A549 (cell line): ENCODE measurements around the gene SMIM35. TPM values are rescaled to one million over a fixed set of nuclear protein-coding genes. Genes with fewer than 3 reads are reported as not detected.

Experiments
- ATAC-seq, 2 experiments: fragments of 200-7000 bp in 1 of 2; fragments of >200 bp in 1 of 2; cut with Nextera tagmentation in 1 of 2; cut with Tn5 transposase in 1 of 2; 3 replicates each; pipeline versions ENCODE4 v1.8.0 to v1.9.1; 2018 to 2020; ENCODE audit warnings: mild to moderate bottlenecking in 1 of 2, moderate library complexity in 1 of 2
- CTCF ChIA-PET: fragments of 300-600 bp; sonication (Branson Sonifier 250); formaldehyde crosslinking; extraction: SDS; loops from one replicate; lab custom pipeline; 2021; ENCODE audit warnings: antibody characterized with exemption, inconsistent platforms; lab: Yijun Ruan, JAX
- POLR2A ChIA-PET: fragments of 350-600 bp; formaldehyde crosslinking; extraction: SDS; loops from one replicate; lab custom pipeline; 2021; ENCODE audit warnings: antibody characterized with exemption, inconsistent platforms; lab: Yijun Ruan, JAX
- DNase-seq, 2 experiments: peaks; one replicate each; pipeline versions ENCODE4 v3.0.0 to v3.0.0-alpha.2; 2011 to 2016; ENCODE audit warnings: low read depth in 1 of 2, low spot score in 1 of 2
- FAIRE-seq: peaks from 2 replicates; lab custom pipeline; 2011; peaks lifted over from hg19 to GRCh38; lab: Jason Lieb, UNC
- H3K27ac ChIP-seq, 2 experiments: fragments of >200 bp; sonication (Bioruptor Twin); formaldehyde crosslinking; 3 replicates each; pipeline ENCODE4 v1.5.1; 2016 to 2017
- H3K4me1 ChIP-seq: fragments of >200 bp; sonication (Bioruptor Twin); formaldehyde crosslinking; 3 replicates; pipeline ENCODE4 v1.6.1; 2016
- H3K4me2 ChIP-seq: fragments of >200 bp; sonication (Bioruptor Twin); formaldehyde crosslinking; 3 replicates; pipeline ENCODE4 v1.6.1; 2016
- H3K4me3 ChIP-seq: fragments of >200 bp; sonication (Bioruptor Twin); formaldehyde crosslinking; 3 replicates; pipeline ENCODE4 v1.5.1; 2016
- H3K9me3 ChIP-seq: fragments of >200 bp; sonication (Bioruptor Twin); formaldehyde crosslinking; 3 replicates; pipeline ENCODE4 v1.6.1; 2016
- BCL3 ChIP-seq: fragments of >200 bp; sonication (Bioruptor Twin); formaldehyde crosslinking; IDR thresholded peaks from 3 replicates; pipeline ENCODE4 v1.6.1; 2016
- CBX2 ChIP-seq: fragments of 200-600 bp; sonication (generic); IDR thresholded peaks from 2 replicates; pipeline ENCODE4 v1.6.1; 2016; ENCODE audit warnings: low read depth, mild to moderate bottlenecking, borderline replicate concordance
- CBX8 ChIP-seq: fragments of 200-600 bp; sonication (generic); IDR thresholded peaks from 2 replicates; pipeline ENCODE4 v1.6.1; 2016
- CEBPB ChIP-seq, 2 experiments: fragments of >200 bp in 1 of 2; sonication (Bioruptor Twin) in 1 of 2; formaldehyde crosslinking in 1 of 2; IDR thresholded peaks; 2 replicates each; pipeline ENCODE4 v1.6.1; 2012 to 2016
- CHD2 ChIP-seq: fragments of 150-350 bp; IDR thresholded peaks from 2 replicates; pipeline ENCODE4 v1.6.1; 2014; ENCODE audit warnings: low read length; ENCODE audit not compliant: partially characterized antibody
- EHF ChIP-seq: fragments of 250-450 bp; sonication (Bioruptor Pico); IDR thresholded peaks from 2 replicates; pipeline ENCODE4 v1.5.0; 2020; ENCODE audit warnings: mild to moderate bottlenecking
- EHMT2 ChIP-seq: fragments of 200-600 bp; sonication (generic); IDR thresholded peaks from 2 replicates; pipeline ENCODE4 v1.6.1; 2016; ENCODE audit warnings: antibody characterized with exemption, low read depth, mild to moderate bottlenecking, moderate library complexity
- ESRRA ChIP-seq: fragments of 150-350 bp; IDR thresholded peaks from 2 replicates; pipeline ENCODE4 v1.6.1; 2014; ENCODE audit warnings: mild to moderate bottlenecking, low read length, borderline replicate concordance
- FOXS1 ChIP-seq: fragments of 250-450 bp; sonication (Bioruptor Pico); IDR thresholded peaks from 2 replicates; pipeline ENCODE4 v1.5.0; 2020; ENCODE audit warnings: mild to moderate bottlenecking, moderate library complexity
- JUN ChIP-seq, 2 experiments: fragments of >200 bp; sonication (Bioruptor Twin); formaldehyde crosslinking; IDR thresholded peaks; 2 replicates in 1 of 2; 3 replicates in 1 of 2; pipeline ENCODE4 v1.6.1; 2016 to 2017
- KDM1A ChIP-seq: fragments of 200-600 bp; sonication (generic); IDR thresholded peaks from 2 replicates; pipeline ENCODE4 v1.6.1; 2016; ENCODE audit warnings: low read depth, mild to moderate bottlenecking
- KDM5A ChIP-seq: fragments of 200-600 bp; sonication (generic); IDR thresholded peaks from 2 replicates; pipeline ENCODE4 v1.6.1; 2016; ENCODE audit warnings: antibody characterized with exemption, mild to moderate bottlenecking
- MAFK ChIP-seq: fragments of 450-650 bp; IDR thresholded peaks from 2 replicates; pipeline ENCODE4 v1.6.1; 2014; ENCODE audit not compliant: partially characterized antibody
- MAZ ChIP-seq: fragments of 150-350 bp; IDR thresholded peaks from 2 replicates; pipeline ENCODE4 v1.6.1; 2014; ENCODE audit warnings: antibody characterized with exemption, low read depth, low read length, borderline replicate concordance
- NPAS2 ChIP-seq: fragments of 250-450 bp; sonication (Bioruptor Pico); IDR thresholded peaks from 2 replicates; pipeline ENCODE4 v1.8.0; 2022; ENCODE audit warnings: mild to moderate bottlenecking, moderate library complexity, borderline replicate concordance
- NR3C1 ChIP-seq: fragments of >200 bp; sonication (Bioruptor Twin); formaldehyde crosslinking; IDR thresholded peaks from 3 replicates; pipeline ENCODE4 v1.6.1; 2017
- PHF8 ChIP-seq: fragments of 200-600 bp; sonication (generic); IDR thresholded peaks from 2 replicates; pipeline ENCODE4 v1.6.1; 2016; ENCODE audit warnings: low read depth, mild to moderate bottlenecking, antibody characterized with exemption, moderate library complexity, borderline replicate concordance
- POLR2A ChIP-seq: IDR thresholded peaks from 2 replicates; pipeline ENCODE4 v1.6.1; 2012; ENCODE audit warnings: mild to moderate bottlenecking, low read length
- POLR2AphosphoS2 ChIP-seq: conservative IDR thresholded peaks from 2 replicates; pipeline ENCODE4 v1.6.1; 2012; ENCODE audit warnings: low read length, improper control_type of control experiment, inconsistent platforms
- RARB ChIP-seq: fragments of 250-450 bp; sonication (Bioruptor Pico); IDR thresholded peaks from 2 replicates; pipeline ENCODE4 v1.8.0; 2021; ENCODE audit warnings: mild to moderate bottlenecking, moderate library complexity
- RNF2 ChIP-seq: fragments of 200-600 bp; sonication (generic); IDR thresholded peaks from 2 replicates; pipeline ENCODE4 v1.6.1; 2016; ENCODE audit warnings: low read depth, mild to moderate bottlenecking, antibody characterized with exemption, moderate library complexity, borderline replicate concordance
- USF2 ChIP-seq: fragments of 450-650 bp; IDR thresholded peaks from 2 replicates; pipeline ENCODE4 v1.6.1; 2014; ENCODE audit warnings: antibody characterized with exemption
- ZSCAN20 ChIP-seq: fragments of 250-450 bp; sonication (Bioruptor Pico); IDR thresholded peaks from 2 replicates; pipeline ENCODE4 v1.8.0; 2022; ENCODE audit warnings: mild to moderate bottlenecking, moderate library complexity
- WGBS: methylation state at CpG from one replicate; pipeline ENCODE4 v1.1.6; 2017; ENCODE audit errors: missing lambda C conversion rate; 5-methylcytosine and 5-hydroxymethylcytosine counted together
- polyA plus RNA-seq, 4 experiments: library from polyadenylated mRNA; depleted of rRNA in 3 of 4; stranded (reverse); fragments of >200 nt; fragmentation: RNase III in 1 of 4; extraction: RNeasy Plus Mini Kit Qiagen cat#74134 plus additional on column Dnase treatment in 1 of 4; gene quantifications; 2 replicates in 3 of 4; 3 replicates in 1 of 4; pipeline ENCODE4 v1.2.3, GENCODE V29; 2011 to 2017
- TF ChIP-seq, protein P1 (sequence below): fragments of 150-350 bp; IDR thresholded peaks from 2 replicates; pipeline ENCODE4 v1.6.1; 2014; ENCODE audit warnings: low read depth, mild to moderate bottlenecking, low read length
- TF ChIP-seq, protein P2 (sequence below): fragments of >200 bp; sonication (Bioruptor Twin); formaldehyde crosslinking; IDR thresholded peaks from 3 replicates; pipeline ENCODE4 v1.5.1; 2016

SMIM35 gene
- polyA plus RNA-seq, 2 of the 4 experiments (the other 2 are of a cell fraction): not detected

- Histone ChIP-seq H3K4me2 (no peak overlapping the region), H3K27ac (no peak overlapping the region), H3K4me1 (no peaks in the 10 kb centered on the region)
- POLR2A ChIA-PET: no interaction called here
- TF ChIP-seq, protein P1, sequence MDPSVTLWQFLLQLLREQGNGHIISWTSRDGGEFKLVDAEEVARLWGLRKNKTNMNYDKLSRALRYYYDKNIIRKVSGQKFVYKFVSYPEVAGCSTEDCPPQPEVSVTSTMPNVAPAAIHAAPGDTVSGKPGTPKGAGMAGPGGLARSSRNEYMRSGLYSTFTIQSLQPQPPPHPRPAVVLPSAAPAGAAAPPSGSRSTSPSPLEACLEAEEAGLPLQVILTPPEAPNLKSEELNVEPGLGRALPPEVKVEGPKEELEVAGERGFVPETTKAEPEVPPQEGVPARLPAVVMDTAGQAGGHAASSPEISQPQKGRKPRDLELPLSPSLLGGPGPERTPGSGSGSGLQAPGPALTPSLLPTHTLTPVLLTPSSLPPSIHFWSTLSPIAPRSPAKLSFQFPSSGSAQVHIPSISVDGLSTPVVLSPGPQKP: no peak
- TF ChIP-seq MAZ: no peak
- TF ChIP-seq, all 56 proteins: peak for 0
- whole genome bisulfite sequencing: 75% methylated on average over 5 of the region's 6 CpGs
- Histone ChIP-seq H3K9me3 (no peaks in the 10 kb centered on the region), H3K4me3 (no peak overlapping the region)
- no peak for FAIRE-seq
- ATAC-seq: no peak
- no peak for DNase-seq
- CTCF ChIA-PET: no interaction called here
Observed at GRCh38 chr11:118111744-118112035, 24.9 kb upstream of the SMIM35 start.

DNA sequence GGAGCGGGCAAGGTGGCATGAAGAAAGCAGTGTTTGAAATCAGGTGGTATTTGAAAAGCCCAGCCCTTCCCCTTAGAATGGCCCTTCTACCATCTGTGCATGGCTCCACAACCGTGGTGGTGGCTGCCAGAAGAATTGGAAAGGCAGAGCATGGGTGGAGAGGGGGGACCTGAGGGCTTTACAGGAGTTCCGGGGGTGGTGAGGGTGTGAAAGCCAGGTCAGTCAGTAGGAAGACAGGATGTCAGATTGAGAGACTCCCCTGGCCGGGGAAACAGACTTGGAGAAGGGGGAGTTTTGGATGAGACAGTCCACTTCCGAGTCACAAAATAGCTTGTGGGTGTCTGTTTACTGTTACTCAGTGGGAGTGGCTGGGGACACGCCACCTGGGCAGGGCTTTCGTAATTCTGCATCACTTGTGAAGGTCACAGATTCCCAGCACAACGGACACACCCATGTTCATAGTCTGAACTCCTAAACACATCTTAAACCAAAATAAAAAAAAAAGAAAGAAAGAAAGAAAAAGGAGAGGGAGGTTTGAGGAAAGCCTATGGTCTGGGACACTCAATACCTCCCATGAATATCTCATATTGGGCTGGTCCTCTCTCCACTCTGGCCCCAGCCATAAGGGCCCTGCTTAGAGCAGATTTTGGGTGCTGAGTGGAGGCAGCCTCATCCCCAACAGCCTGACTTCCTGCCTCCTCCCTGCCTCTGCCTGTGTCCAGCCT is 24.4 kb upstream of the SMIM35 start:
- Histone ChIP-seq H3K9me3 (no peaks in the 10 kb centered on the region), H3K4me1 (no peaks in the 10 kb centered on the region), H3K4me3 (no peak overlapping the region), H3K4me2 (no peak overlapping the region), H3K27ac (no peak overlapping the region)
- TF ChIP-seq JUN (IDR thresholded peaks at IDR 0.05) (no peak), USF2 (no peak), MAFK (no peak), EHF (CRISPR knock-in tag) (no peak), CBX2 (no peak)
- no peak for FAIRE-seq
- 36% methylated on average over 8 of the region's 8 CpGs for WGBS
- no peak for ATAC-seq
- DNase-seq: peak in 1 of 2 experiments; percentile 16
- ChIA-PET POLR2A (no interaction called here), CTCF (no interaction called here)

DNA sequence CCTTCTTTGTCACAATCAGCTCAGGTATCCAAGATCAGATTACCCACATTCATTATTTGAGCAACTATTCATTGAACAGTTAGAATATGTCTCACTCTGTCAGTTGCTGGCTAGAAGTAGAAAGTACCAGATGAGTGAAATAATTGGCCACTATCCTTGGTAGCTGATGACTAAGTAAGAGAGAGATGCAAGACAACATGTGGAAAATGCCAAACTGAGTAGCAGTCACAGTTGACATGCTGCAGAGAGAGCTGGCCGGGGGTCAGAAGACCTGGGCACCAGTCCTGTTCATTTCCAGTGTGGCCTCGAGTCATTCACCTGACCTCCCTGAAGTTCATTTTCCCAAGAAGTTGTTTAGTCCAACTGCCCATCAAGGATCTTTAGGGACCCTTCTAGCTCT is 22.5 kb upstream of the SMIM35 start:
- ChIA-PET CTCF (no interaction called here), POLR2A (no interaction called here)
- no peak for ATAC-seq
- H3K4me3 ChIP-seq: no peak overlapping the region
- H3K27ac ChIP-seq: no peak overlapping the region
- TF ChIP-seq CHD2 (no peak), CEBPB (IDR thresholded peaks at IDR 0.05) (no peak), CBX8 (no peak), BCL3 (no peak), EHMT2 (no peak), RARB (CRISPR knock-in tag) (no peak), ZSCAN20 (CRISPR knock-in tag) (no peak), NPAS2 (CRISPR knock-in tag) (no peak), PHF8 (no peak)
- no peak overlapping the region for H3K4me2 ChIP-seq
- FAIRE-seq: no peak
- no peaks in the 10 kb centered on the region for H3K4me1 ChIP-seq
- 14% methylated on average over 2 of the region's 2 CpGs for WGBS
- no peaks in the 10 kb centered on the region for H3K9me3 ChIP-seq
- no peak for DNase-seq

- H3K4me2 ChIP-seq: no peak overlapping the region
- H3K9me3 ChIP-seq: no peaks in the 10 kb centered on the region
- no peak overlapping the region for H3K4me3 ChIP-seq
- no peak for FAIRE-seq
- ChIA-PET CTCF (no interaction called here), POLR2A (no interaction called here)
- no peak for ATAC-seq
- 58% methylated on average over 2 of the region's 5 CpGs for WGBS
- no peak for DNase-seq
- H3K4me1 ChIP-seq: no peaks in the 10 kb centered on the region
- TF ChIP-seq ESRRA (no peak), KDM5A (no peak), CBX8 (no peak), MAFK (no peak), USF2 (no peak), RNF2 (no peak), KDM1A (no peak), POLR2A (no peak), NR3C1 (no peak), POLR2AphosphoS2 (no peak), FOXS1 (CRISPR knock-in tag) (no peak)
- TF ChIP-seq, protein P2, sequence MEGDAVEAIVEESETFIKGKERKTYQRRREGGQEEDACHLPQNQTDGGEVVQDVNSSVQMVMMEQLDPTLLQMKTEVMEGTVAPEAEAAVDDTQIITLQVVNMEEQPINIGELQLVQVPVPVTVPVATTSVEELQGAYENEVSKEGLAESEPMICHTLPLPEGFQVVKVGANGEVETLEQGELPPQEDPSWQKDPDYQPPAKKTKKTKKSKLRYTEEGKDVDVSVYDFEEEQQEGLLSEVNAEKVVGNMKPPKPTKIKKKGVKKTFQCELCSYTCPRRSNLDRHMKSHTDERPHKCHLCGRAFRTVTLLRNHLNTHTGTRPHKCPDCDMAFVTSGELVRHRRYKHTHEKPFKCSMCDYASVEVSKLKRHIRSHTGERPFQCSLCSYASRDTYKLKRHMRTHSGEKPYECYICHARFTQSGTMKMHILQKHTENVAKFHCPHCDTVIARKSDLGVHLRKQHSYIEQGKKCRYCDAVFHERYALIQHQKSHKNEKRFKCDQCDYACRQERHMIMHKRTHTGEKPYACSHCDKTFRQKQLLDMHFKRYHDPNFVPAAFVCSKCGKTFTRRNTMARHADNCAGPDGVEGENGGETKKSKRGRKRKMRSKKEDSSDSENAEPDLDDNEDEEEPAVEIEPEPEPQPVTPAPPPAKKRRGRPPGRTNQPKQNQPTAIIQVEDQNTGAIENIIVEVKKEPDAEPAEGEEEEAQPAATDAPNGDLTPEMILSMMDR: no peak
- TF ChIP-seq, all 56 proteins: peak for 0
- no peak overlapping the region for H3K27ac ChIP-seq
Observed at GRCh38 chr11:118108513-118108912, 21.8 kb upstream of the SMIM35 start.
